Choroid plexus epithelial cell (primary cell): ENCODE measurements around the gene GPC2.
A peak's percentile ranks its signal among the peaks of the same experiment; 100 is the strongest.
"Not testable (repeated sequence)": the region's sequence is repeated elsewhere in the genome, so short reads cannot be mapped to it uniquely, and the experiment has no call there.

ENCODE experiments used
- DNase-seq: peaks from one replicate; pipeline ENCODE4 v3.0.0-alpha.2; 2010; ENCODE audit warnings: low read depth
- H3K4me3 ChIP-seq: 2 replicates; pipeline ENCODE4 v1.5.1; 2011; ENCODE audit warnings: low read depth, mild to moderate bottlenecking, control low read depth, low read length, moderate library complexity
- TF ChIP-seq, protein P1 (sequence below): conservative IDR thresholded peaks from 2 replicates; pipeline ENCODE4 v1.5.1; 2011; ENCODE audit warnings: low read depth, mild to moderate bottlenecking, control low read depth, inconsistent platforms, low read length, moderate library complexity

GPC2 gene

DNA sequence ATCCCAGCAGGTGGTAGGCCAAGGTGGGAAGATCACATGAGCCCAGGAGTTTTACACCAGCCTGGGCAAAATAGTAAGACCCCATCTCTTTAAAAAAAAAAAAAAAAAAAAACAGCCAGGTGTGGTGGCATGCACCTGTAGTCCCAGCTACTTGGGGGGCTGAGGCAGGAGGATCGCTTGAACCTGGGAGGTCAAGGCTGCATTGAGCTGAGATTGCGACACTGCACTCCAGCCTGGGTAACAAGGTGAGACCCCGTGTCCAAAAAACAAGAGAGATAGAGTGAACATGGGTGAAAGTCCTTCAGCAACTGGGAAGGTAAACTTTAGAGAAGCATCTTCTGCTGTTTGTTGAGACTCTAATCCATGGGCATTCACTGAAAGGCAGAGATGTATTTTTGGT is 34.7 kb downstream of the GPC2 start:
- TF ChIP-seq, protein P1, sequence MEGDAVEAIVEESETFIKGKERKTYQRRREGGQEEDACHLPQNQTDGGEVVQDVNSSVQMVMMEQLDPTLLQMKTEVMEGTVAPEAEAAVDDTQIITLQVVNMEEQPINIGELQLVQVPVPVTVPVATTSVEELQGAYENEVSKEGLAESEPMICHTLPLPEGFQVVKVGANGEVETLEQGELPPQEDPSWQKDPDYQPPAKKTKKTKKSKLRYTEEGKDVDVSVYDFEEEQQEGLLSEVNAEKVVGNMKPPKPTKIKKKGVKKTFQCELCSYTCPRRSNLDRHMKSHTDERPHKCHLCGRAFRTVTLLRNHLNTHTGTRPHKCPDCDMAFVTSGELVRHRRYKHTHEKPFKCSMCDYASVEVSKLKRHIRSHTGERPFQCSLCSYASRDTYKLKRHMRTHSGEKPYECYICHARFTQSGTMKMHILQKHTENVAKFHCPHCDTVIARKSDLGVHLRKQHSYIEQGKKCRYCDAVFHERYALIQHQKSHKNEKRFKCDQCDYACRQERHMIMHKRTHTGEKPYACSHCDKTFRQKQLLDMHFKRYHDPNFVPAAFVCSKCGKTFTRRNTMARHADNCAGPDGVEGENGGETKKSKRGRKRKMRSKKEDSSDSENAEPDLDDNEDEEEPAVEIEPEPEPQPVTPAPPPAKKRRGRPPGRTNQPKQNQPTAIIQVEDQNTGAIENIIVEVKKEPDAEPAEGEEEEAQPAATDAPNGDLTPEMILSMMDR, result no peak
- DNase-seq, result no peak
- no peak overlapping the region for H3K4me3 ChIP-seq

DNA sequence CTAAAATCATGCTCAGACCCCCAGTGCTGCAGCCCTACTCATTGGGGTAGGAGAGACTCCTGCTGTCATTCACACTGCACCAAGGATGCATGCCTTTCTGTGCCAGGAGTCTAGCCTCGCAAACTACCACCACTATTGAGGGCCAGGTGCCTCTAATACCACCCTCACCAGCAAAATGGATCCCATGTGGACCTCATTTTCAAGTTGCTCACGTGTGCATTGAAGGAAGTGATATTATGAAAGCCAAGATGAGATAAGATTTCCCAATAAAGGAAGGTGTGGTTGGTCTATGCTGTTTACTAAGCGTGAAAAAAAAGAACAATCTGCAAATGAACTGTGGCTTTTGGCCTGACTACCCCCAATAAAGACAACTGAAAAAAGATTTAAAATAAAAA is 35.6 kb downstream of the GPC2 start:
- H3K4me3 ChIP-seq, result no peak overlapping the region
- TF ChIP-seq, protein P1, result no peak
- DNase-seq, result no peak

DNA sequence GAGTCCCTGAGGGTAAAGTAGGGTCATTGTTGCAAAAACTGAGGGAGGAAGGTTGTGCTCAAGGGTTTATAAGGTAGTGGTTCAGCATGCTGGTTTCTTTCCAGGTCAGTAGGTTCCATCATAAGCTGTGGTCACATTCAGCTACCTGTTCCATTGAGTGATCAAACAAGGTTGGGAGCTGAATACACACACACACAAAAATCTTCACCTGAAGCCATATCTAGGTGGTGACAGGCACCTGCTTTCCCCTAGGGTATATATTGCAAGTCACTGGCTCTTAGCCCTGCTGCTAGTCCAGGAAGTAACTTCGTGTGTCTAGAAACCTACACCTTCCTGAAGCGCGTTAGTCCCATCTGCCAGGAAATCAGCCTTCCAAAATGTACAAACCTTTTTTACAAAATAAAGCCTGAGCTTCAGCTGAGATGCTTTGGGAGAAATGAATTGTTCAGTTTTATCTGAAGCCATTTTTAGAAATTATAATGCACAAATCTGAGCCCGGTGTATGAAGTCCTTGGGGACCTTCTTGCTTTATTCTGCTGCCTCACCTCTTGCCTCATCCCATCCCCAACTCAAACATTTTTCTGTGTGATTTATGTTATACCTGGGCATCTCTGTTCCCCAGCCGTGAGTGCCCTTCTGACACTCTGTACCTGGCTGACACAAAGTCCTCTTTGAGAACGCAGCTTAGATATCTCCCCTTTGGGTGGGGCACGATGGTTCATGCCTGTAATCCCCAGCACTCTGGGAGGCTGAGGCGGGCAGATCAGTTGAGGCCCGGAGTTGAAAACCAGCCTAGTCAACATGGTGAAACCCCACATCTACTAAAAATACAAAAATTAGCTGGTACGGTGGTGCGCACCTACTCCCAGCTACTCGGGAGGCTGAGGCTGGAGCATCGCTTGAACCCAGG is 39.1 kb downstream of the GPC2 start:
- TF ChIP-seq, protein P1, result no peak
- DNase-seq, result no peak
- H3K4me3 ChIP-seq, result no peak overlapping the region

DNA sequence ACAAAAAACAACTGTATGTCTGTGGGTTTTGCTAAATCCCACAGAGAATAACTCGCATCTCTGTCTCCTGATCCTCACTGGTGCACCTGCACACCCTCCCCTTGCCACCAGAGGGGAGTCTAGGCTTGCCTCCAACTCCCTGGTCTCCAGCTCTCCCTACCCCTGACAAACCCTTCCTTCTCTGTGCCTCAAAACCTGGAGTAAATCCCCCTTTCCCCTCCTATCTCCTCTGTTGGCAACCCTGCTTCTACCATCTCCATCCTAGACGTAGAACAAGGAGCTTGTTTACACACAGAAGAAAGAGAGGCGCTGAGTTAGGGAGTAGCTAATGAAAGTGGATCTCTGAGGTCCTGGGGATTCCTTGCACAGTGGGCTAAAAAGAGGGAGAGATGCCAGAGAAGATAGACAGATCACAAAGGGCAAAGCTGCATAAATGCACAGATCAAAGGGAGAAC is 44.5 kb downstream of the GPC2 start:
- TF ChIP-seq, protein P1, result peak; percentile 98
- no peak overlapping the region for H3K4me3 ChIP-seq
- peak; percentile 81 for DNase-seq

DNA sequence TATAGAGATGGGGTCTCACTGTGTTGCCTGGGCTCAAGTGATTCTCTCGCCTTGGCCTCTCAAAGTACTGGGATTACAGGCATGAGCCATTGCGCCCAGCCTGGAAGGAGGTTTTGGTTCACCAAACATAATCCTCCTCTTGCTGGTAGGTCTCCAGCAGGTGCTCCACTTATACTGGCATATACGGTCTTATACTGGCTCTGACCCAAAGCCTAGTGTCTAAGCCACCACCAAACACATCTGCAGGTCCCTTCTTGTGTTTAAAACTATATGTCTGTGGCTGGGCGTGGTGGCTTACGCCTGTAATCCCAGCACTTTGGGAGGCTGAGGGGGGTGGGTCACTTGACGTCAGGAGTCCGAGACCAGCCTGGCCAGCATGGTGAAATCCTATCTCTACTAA is 45.1 kb downstream of the GPC2 start:
- H3K4me3 ChIP-seq, result no peak overlapping the region
- no peak for DNase-seq
- TF ChIP-seq, protein P1, result no peak

DNA sequence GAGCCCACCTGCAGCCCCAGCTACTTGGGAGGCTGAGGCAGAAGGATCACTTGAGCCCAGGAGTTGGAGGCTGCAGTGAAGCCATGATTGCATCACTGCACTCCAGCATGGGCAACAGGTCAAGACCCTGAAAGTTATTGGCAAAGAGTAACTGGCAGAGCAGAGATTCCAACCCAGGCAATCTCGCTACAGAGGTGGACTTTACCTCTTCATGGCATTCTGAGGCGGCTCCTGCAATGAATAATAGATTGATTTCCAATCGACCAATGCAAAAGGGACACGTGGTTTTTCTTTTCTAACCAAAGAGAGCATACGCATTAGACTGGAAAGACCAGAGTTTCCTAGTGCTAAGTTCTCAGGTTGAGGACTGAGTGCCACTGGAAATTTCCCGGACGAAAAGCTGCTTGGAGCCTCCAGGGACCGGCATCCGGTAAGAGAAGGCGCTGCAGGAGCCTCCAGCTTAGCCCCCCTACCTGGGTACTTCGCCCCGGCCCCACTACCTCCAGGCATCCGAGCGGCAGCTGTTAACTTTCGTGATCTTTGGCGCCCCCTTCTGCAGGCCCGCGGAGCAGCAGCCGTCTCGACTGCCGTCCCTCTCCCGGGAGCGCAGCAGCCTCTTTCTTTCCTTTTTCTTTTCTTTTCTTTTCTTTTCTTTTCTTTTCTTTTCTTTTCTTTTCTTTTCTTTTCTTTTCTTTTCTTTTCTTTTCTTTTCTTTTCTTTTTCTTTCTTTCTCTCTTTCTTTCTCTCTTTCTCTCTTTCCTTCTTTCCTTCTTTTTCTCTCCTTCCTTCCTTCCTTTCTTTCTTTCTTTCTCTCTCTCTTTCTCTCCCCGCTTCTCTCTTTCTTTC is 46.4 kb downstream of the GPC2 start:
- H3K4me3 ChIP-seq, result peak overlapping the region; percentile 35
- TF ChIP-seq, protein P1, result peak; percentile 79
- DNase-seq, result peak; percentile 61

DNA sequence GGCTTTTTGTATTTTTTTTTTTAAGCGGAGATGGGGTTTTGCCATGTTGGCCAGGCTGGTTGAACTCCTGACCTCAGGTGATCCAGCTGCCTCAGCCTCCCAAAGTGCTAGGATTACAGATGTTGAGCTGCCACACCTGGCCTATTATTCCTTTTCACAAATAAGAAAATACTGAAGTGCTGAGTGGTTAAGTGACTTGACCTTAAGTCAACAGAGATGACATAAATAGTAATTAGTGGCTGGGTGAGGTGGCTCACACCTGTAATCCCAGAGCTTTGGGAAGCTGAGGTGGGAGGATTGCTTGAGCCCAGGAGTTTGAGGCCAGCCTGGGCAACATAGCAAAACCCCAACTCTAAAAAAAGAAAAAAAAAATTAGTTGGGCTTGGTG is 47.0 kb downstream of the GPC2 start:
- H3K4me3 ChIP-seq, DNase-seq: not testable (repeated sequence)
